Activated CD4-positive, alpha-beta T cell treated with anti-CD3 and anti-CD28 coated beads, Interleukin-2, Interleukin-4, amounts not matched to agents 100 ng/mL and 50 ng/mL, durations not matched to agents 16 hours and 8 hours (primary cell): ENCODE data around the gene TRIM62.
A peak's percentile ranks its signal among the peaks of the same experiment; 100 is the strongest.

ENCODE experiments used
- DNase-seq: peaks from one replicate; pipeline ENCODE4 v3.0.0-alpha.2; 2020; ENCODE audit warnings: low spot score

TRIM62 gene

DNA sequence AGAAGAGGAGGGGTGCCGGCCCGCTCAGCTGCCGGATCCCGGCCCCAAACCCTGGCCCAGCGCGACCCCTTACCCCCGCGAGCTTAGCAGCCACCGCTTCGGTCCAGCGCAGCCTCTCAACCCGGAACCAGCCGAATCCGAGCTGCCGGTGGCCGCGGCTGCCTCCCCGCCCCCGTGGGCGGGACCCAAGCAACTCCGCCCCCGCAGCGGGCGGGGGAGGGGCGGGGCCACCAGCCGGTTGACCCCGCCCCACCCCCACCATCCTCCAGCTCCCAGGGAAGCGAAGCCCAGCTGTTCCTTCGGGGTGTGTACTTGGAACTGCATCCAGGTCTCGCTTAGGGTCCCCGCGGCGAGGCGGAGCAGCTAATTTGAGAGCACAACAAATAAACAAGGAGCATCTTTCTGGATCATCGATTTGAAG is at the start of gene TRIM62:
Gene TRIM62 (minus strand): TSS at position 123 of the 421 bp plus-strand sequence. CDS start 611 bp downstream, outside the sequence.
- DNase-seq, result peak; percentile 71

- no peak for DNase-seq
Observed at GRCh38 chr1:33231166-33231565, 49.3 kb upstream of the TRIM62 start.

GRCh38 chr1:33228935-33229487 is 47.2 kb upstream of the TRIM62 start:
- DNase-seq, result no peak

DNA sequence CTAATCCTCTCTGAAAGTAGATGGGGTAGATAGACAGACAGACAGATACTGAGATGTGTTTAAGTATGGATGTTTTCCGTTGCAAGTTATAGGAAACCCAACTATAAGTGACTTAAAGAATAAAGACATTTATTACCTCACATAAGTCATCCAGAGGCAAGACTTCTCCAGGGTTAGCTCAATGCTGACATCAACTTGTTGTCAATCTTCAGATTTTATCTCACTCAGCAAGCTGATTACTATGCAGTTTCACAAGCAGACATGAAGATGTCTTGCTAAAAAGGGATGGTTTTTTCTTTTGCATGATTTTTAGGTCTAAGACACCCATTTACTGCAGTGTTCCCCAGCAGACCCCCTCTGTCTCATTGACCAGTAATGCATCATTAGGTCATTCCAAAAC is 43.7 kb upstream of the TRIM62 start:
- no peak for DNase-seq

- DNase-seq, result no peak
Observed at GRCh38 chr1:33224166-33224707, 42.4 kb upstream of the TRIM62 start.

GRCh38 chr1:33222381-33222780 is 40.5 kb upstream of the TRIM62 start:
- no peak for DNase-seq

DNA sequence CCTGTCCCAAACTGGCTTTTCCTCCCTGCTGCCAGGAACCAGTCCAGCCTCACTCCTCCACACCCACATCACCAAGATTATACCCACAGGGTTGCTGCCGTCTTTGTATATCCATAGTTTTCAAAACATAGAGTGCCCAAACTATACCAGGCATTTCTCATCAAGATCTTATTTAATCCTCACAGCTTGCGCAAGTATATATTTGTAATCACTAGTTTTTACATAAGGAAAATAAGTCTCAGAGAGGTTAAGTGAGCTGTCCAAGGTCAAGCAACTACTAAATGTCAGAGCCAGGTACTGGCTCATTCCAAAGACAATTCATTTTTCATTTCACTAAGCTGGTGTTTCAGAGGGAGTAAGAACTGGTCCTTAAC is 39.5 kb upstream of the TRIM62 start:
- DNase-seq, result no peak

DNA sequence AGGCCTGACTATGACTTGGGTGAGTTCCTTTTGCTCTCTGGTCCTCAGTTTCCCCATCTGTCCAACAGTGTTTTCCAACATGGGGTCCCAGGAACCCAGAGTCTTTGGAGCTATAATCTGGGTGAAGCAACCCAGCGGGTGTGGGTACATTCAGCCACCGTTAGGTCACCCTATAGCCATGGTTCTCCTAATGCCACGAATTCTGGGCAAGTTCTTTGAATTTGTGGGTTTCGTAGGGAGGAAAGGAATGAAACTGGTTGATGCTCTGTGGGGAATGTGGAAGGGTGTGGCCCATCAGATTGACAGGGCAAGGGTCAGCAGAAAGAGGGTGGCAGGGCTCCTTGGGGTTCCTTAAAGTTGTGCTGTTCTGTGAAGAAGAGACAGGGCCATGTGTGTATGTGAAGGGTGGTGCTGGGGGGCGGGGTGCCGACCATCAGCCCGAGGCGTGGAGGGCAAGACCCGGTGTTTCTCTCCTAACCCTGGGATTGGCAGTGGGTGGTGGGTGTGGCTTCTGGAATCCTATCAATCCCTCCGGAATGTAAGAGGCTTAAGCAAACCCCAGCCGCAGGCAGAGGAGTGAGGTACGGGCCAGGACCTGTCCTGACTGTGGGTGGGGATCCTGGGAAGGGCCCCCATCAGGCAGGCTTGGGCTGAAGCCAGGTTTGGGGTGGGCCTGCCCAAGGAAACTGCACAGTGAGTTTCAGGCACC is 39.0 kb upstream of the TRIM62 start:
- DNase-seq, result no peak

DNA sequence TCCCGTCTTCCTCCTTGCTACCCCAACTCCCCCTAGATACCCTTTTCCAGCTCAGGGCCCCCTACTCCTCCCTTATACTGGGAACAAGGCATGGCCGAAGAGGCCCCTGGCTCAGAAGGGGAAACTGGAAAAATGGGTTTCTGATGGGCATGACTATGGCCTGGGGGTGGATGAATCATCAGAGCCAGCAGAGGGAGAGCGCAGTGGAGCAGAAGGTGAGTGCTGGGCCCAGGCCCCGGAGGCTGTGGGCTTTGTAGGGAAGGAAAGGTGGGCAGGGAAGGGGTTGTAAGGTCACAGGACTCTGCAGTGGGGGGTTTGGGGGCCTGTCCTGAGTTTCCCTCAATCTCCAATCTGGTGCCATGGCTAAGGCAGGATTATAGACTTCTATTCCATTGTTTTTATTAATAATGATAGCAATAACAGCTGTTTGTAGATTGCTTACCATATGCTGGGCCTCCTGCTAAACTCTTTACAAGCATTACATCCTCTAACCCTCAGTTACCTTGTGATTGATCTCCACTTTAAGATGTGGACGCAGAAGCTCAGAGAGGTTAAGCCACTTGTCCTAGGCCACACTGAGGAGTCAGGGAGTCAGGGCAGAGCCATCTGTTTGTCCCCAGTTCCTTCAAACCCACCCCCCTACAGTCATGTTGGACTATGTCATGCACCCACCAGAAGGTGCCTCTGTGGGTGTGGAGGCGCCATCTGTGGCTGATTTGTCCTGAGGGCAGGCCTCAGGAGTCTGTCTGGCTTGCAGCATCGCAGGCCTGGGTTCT is 38.2 kb upstream of the TRIM62 start:
- DNase-seq, result no peak

GRCh38 chr1:33211972-33212371 is 30.1 kb upstream of the TRIM62 start:
- no peak for DNase-seq

DNA sequence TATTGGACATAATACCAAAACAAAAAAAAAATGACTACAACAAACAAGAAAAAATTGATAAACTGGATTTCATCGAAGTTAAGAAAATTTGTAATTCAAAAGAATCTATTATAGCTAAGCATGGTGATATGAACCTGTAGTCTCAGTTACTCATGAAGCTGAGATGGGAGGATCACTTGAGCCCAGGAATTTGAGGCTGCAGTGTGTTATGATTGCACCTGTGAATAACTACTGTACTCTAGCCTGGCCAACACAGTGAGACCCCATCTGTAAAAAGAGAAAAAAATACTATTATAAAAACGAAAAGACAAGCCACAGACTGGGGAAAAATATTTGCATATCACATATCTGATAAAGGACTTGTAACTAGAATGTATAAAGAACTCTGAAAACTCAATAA is 24.5 kb upstream of the TRIM62 start:
- DNase-seq, result no peak

DNA sequence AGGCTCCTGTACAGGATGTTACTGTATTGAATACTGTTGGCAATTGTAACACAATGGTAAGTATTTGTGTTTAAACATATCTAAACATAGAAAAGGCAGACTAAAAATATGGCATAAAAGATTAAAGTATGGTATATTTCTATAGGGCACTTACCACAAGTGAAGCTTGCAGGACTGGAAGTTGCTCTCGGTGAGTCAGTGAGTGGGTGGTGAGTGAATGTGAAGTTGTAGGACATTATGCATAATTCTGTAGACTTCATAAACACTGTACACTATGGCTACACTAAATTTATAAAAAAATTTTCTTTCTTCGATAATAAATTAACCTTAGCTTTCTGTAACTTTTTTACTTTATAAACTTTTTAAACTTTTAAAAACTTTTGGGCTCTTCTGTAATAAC is 13.7 kb upstream of the TRIM62 start:
- DNase-seq, result no peak

GRCh38 chr1:33191731-33192275 is 10.0 kb upstream of the TRIM62 start:
- DNase-seq, result no peak

DNA sequence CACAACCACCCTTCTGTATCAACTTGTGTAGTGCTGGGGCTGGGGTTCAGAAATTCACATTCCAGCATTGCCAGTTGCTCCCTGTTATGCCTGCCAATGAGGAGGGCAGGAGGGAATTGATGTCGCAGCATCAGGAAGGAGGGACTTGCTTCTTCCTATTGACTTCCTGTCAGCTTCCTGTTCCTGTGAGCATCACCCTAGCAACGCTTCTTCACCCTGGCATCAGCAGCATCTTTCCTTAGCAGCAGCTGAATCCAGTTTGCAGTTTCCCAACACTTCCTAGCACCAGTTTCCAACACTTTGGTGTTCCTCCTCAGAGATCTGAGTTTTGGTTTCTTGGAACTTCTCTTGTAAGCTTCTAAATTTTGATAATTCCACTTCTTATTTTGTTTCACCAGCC is 8.9 kb upstream of the TRIM62 start:
- no peak for DNase-seq

DNA sequence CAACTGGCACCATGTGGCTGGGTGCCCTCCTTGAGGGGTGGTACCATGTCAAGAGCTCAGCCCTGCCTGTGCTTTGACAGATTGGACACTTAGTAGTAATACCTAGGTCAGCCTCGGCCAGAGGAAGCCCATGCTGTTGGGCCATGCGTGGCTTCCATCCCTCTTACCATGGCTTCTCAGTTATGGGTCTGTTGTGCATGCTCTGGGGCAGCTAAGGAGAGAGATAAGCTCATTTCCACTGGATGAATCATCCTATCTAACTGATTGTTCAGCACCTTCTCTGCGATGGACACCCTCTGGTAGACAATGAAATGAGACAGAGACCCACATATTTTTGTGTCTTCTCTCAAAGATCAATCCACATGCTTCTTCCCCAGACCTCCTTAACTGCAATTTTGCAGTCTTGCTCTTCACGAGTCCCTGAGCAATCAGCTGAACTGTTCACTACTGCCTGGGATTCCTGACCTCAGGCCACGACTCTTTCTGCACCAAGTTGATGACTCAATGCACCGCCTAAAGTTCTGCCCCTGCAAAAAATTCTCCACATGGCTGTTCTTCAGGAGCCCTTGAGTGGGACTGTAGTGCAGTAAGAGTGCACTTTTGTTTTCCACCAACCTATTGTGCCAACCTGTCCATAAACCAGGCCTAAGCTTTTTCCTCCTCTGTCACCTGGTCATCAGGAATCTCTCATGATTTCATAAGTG is 6.9 kb upstream of the TRIM62 start:
- DNase-seq, result no peak

GRCh38 chr1:33186936-33187335 is 5.1 kb upstream of the TRIM62 start:
- DNase-seq, result no peak

DNA sequence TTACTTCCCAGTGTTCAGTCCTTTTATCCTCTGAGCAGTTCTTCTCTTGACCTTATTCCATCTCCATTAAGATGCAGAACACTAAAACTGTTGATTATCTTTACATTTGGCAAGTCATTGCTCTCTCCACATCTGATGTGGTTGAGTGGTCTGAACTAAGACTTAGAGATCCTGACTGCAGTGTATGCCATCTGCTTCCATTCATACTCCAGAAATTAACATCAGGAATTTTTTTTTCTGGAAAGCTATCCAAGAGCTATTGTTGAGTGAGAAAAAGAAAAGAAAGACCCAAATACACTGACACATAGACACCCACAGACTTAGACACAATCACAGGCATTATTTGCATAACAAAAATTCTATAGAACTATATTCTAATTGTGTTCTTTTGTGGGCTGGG is 3.7 kb upstream of the TRIM62 start:
- no peak for DNase-seq

DNA sequence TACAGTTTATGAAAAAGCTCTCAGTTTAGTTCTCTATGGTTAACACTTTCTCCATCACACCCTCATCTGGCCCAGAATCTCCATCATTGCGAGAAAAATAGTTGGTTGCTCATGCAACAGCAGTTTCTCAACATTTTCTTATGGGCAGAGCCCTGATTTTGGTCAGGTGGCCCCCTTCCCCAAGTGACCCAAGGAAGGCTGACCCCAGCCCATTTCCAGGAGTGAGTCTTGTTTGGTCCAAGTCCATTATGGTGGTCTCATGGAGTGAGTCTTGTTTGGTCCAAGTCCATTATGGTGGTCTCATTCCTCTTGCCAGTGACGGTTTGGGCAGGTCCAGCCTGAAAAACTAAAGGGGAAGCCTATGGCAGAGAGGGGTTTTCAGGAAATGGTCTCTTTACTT is 1.5 kb upstream of the TRIM62 start:
- DNase-seq, result no peak

GRCh38 chr1:33182896-33183295 is 1.1 kb upstream of the TRIM62 start:
- DNase-seq, result no peak

- DNase-seq, result no peak
Observed at GRCh38 chr1:33182401-33182841, 578 bp upstream of the TRIM62 start.

- DNase-seq, result peak; percentile 77
Observed at GRCh38 chr1:33180911-33181890, 642 bp downstream of the TRIM62 start.
